K562 (cell line): ENCODE data around the gene DOK1. TPM values are rescaled to one million over a fixed set of nuclear protein-coding genes. Genes with fewer than 3 reads are reported as not detected.
A peak's percentile ranks its signal among the peaks of the same experiment; 100 is the strongest.

Experiments used
- CUX1 ChIP-seq: fragments of 200-800 bp; sonication (Bioruptor generic); IDR thresholded peaks from 2 replicates; pipeline ENCODE4 v1.6.1; 2016; ENCODE audit warnings: missing genetic modification characterization, missing compliant biosample characterization
- GATAD2A ChIP-seq: fragments of 450-650 bp; IDR thresholded peaks from 2 replicates; pipeline ENCODE4 v1.6.1; 2017
- HDAC2 ChIP-seq: fragments of 450-650 bp; IDR thresholded peaks from 2 replicates; pipeline ENCODE4 v1.6.1; 2016; ENCODE audit warnings: mild to moderate bottlenecking
- RBFOX2 ChIP-seq: fragments of 200-400 bp; formaldehyde crosslinking; IDR thresholded peaks from 2 replicates; pipeline ENCODE4 v1.6.1; 2017; ENCODE audit warnings: low read depth, mild to moderate bottlenecking, low read length, moderate library complexity
- ZBTB7A ChIP-seq: IDR thresholded peaks from 2 replicates; pipeline ENCODE4 v1.6.1; 2011; ENCODE audit warnings: low read depth, mild to moderate bottlenecking, low read length, moderate library complexity, borderline replicate concordance; ENCODE audit not compliant: control insufficient read depth
- ZFX ChIP-seq: sonication (generic); formaldehyde crosslinking; IDR thresholded peaks from 2 replicates; pipeline ENCODE4 v1.8.0; 2022; ENCODE audit warnings: mild to moderate bottlenecking, missing genetic modification reagents, moderate library complexity
- ZNF584 ChIP-seq: fragments of 200-800 bp; sonication (Bioruptor generic); IDR thresholded peaks from 2 replicates; pipeline ENCODE4 v1.6.1; 2016; ENCODE audit warnings: low read depth, mild to moderate bottlenecking, missing genetic modification characterization, missing compliant biosample characterization
- ZNF644 ChIP-seq: fragments of 200-800 bp; sonication (Bioruptor generic); IDR thresholded peaks from 2 replicates; pipeline ENCODE4 v1.6.1; 2016; ENCODE audit warnings: low read depth, missing genetic modification characterization, missing compliant biosample characterization
- polyA plus RNA-seq, 8 experiments: library from polyadenylated mRNA; depleted of rRNA in 4 of 8; stranded (reverse) in 5 of 8; unstranded in 3 of 8; fragments of >200 nt; fragmentation: Nextera tagmentation in 2 of 8; fragmentation: Illumina TruSeq in 1 of 8; extraction: Ambion mirVana in 2 of 8; extraction: Trizol in 1 of 8; gene quantifications; 2 replicates each; pipeline versions ENCODE4 v1.2.1 to v1.2.3, GENCODE V29; 2011 to 2014; ENCODE audit warnings: inconsistent platforms in 1 of 8, missing spikeins in 1 of 8
- total RNA-seq, 7 experiments: library from RNA; depleted of rRNA in 6 of 7; stranded (reverse); fragments of >200 nt in 6 of 7; fragmentation: Illumina TruSeq in 2 of 7; extraction: Trizol in 2 of 7; gene quantifications; 2 replicates each; pipeline versions ENCODE4 v1.2.1 to v1.2.3, GENCODE V29; 2011 to 2021; ENCODE audit warnings: low replicate concordance in 1 of 7
- TF ChIP-seq, protein P1 (sequence below): fragments of 450-650 bp; IDR thresholded peaks from 2 replicates; pipeline ENCODE4 v1.6.1; 2016; ENCODE audit warnings: low read depth
- TF ChIP-seq, protein P2 (sequence below), 2 experiments: IDR thresholded peaks; 2 replicates each; pipeline ENCODE4 v1.6.1; 2011; ENCODE audit warnings: borderline replicate concordance in 1 of 2, control low read depth in 1 of 2, low read depth in 1 of 2, low read length in 1 of 2, mild to moderate bottlenecking in 1 of 2, mixed read lengths in 1 of 2, moderate library complexity in 1 of 2; ENCODE audit not compliant: insufficient read depth in 1 of 2, insufficient read length in 1 of 2, poor library complexity in 1 of 2, severe bottlenecking in 1 of 2; ENCODE audit errors: extremely low read depth in 1 of 2

Gene DOK1
- total and polyA plus RNA-seq, 9 of the 15 experiments (the other 6 are each of a cell fraction or from before 2014, with no cell fraction given), result 0.59 to 36.4 (median 16.1) TPM

GRCh38 chr2:74507926-74508520 lies 46.5 kb upstream of the DOK1 start (continued):
- TF ChIP-seq CUX1 (CRISPR knock-in tag) (no peak), ZBTB7A (peak; percentile 65; the same call in 1 of the 2 replicates), GATAD2A (no peak), ZNF584 (CRISPR knock-in tag) (0 out of 2 replicates have a peak, but pooled peaks have one; percentile 58), ZFX (peak; percentile 93), ZNF644 (tag) (peak; percentile 55), HDAC2 (0 out of 2 replicates have a peak, but pooled peaks have one; percentile 26), RBFOX2 (peak; percentile 51)
- TF ChIP-seq, protein P1, sequence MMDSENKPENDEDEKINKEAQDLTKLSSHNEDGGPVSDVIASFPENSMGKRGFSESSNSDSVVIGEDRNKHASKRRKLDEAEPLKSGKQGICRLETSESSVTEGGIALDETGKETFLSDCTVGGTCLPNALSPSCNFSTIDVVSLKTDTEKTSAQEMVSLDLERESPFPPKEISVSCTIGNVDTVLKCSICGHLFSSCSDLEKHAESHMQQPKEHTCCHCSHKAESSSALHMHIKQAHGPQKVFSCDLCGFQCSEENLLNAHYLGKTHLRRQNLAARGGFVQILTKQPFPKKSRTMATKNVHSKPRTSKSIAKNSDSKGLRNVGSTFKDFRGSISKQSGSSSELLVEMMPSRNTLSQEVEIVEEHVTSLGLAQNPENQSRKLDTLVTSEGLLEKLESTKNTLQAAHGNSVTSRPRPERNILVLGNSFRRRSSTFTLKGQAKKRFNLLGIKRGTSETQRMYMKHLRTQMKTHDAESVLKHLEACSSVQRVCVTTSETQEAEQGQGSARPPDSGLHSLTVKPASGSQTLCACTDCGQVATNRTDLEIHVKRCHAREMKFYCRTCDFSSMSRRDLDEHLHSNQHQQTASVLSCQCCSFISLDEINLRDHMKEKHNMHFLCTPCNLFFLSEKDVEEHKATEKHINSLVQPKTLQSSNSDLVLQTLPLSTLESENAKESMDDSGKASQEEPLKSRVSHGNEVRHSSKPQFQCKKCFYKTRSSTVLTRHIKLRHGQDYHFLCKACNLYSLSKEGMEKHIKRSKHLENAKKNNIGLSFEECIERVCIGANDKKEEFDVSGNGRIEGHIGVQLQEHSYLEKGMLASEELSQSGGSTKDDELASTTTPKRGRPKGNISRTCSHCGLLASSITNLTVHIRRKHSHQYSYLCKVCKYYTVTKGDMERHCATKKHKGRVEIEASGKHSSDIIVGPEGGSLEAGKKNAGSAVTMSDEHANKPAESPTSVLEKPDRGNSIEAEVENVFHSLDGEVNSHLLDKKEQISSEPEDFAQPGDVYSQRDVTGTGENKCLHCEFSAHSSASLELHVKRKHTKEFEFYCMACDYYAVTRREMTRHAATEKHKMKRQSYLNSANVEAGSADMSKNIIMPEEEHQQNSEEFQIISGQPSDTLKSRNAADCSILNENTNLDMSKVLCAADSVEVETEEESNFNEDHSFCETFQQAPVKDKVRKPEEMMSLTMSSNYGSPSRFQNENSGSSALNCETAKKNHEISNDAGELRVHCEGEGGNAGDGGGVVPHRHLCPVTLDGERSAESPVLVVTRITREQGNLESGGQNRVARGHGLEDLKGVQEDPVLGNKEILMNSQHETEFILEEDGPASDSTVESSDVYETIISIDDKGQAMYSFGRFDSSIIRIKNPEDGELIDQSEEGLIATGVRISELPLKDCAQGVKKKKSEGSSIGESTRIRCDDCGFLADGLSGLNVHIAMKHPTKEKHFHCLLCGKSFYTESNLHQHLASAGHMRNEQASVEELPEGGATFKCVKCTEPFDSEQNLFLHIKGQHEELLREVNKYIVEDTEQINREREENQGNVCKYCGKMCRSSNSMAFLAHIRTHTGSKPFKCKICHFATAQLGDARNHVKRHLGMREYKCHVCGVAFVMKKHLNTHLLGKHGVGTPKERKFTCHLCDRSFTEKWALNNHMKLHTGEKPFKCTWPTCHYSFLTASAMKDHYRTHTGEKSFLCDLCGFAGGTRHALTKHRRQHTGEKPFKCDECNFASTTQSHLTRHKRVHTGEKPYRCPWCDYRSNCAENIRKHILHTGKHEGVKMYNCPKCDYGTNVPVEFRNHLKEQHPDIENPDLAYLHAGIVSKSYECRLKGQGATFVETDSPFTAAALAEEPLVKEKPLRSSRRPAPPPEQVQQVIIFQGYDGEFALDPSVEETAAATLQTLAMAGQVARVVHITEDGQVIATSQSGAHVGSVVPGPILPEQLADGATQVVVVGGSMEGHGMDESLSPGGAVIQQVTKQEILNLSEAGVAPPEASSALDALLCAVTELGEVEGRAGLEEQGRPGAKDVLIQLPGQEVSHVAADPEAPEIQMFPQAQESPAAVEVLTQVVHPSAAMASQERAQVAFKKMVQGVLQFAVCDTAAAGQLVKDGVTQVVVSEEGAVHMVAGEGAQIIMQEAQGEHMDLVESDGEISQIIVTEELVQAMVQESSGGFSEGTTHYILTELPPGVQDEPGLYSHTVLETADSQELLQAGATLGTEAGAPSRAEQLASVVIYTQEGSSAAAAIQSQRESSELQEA, result no peak
- TF ChIP-seq, protein P2, sequence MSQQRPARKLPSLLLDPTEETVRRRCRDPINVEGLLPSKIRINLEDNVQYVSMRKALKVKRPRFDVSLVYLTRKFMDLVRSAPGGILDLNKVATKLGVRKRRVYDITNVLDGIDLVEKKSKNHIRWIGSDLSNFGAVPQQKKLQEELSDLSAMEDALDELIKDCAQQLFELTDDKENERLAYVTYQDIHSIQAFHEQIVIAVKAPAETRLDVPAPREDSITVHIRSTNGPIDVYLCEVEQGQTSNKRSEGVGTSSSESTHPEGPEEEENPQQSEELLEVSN (IDR thresholded peaks at IDR 0.05; ENCODE audit: borderline replicate concordance in 1 of 2, extremely low read depth in 1 of 2, insufficient read depth in 1 of 2, insufficient read length in 1 of 2, low read depth in 1 of 2, low read length in 1 of 2, poor library complexity in 1 of 2, severe bottlenecking in 1 of 2), result peak in 1 of 2 experiments; percentile 4
